Stimulated activated memory B cell treated with anti-CD40 and anti-IgM and Interleukin-4, amounts not matched to agents 10 μg/mL and 1 μg/mL and 100 μg/mL, for 72 hours (primary cell): ENCODE measurements around the gene CYP11A1.
"Not testable (repeated sequence)": the region's sequence is repeated elsewhere in the genome, so short reads cannot be mapped to it uniquely, and the experiment has no call there.

ENCODE experiments used
- ATAC-seq: fragments of 150-1000 bp; cut with Tn5 transposase; 2 replicates; pipeline ENCODE4 v1.10.0; 2021
- H3K27ac Mint-ChIP-seq: one replicate; pipeline ENCODE4 v1.8.0; 2022; ENCODE audit warnings: mild to moderate bottlenecking, mixed read lengths
- H3K27me3 Mint-ChIP-seq: one replicate; pipeline ENCODE4 v1.8.0; 2022; ENCODE audit warnings: mixed read lengths
- H3K36me3 Mint-ChIP-seq: one replicate; pipeline ENCODE4 v1.8.0; 2022; ENCODE audit warnings: mixed read lengths
- H3K4me1 Mint-ChIP-seq: one replicate; pipeline ENCODE4 v1.8.0; 2022; ENCODE audit warnings: mixed read lengths
- H3K4me3 Mint-ChIP-seq: one replicate; pipeline ENCODE4 v1.8.0; 2022; ENCODE audit warnings: mild to moderate bottlenecking, moderate library complexity, mixed read lengths
- H3K9me3 Mint-ChIP-seq: one replicate; pipeline ENCODE4 v1.8.0; 2022; ENCODE audit warnings: mixed read lengths

The CYP11A1 gene

DNA sequence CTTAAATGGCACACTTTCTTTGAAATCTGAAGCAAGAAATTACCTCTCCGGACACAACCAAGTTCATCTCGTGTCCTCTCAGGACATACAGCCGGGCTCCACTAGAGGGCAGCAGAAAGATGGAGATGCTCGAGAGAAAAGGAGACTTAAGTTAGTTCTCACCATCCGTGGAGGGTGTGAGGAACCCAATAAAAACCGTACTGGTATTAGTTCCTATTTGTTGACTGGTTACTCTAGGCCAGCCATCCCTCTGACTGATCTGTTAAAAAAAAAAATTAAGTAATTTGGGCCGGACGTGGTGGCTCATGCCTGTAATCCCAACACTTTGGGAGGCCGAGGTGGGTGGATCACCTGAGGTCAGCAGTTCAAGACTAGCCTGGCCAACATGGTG lies 7.9 kb upstream of the CYP11A1 start:
- Mint-ChIP-seq H3K27ac (peak overlapping the region; percentile 65), H3K36me3 (no peaks in the 10 kb centered on the region), H3K9me3 (no peaks in the 10 kb centered on the region), H3K27me3 (no peaks in the 10 kb centered on the region), H3K4me1 (peaks cover 50% of the 10 kb centered on the region), H3K4me3 (peak overlapping the region; percentile 72)
- ATAC-seq: peak; percentile 67

GRCh38 chr15:74374648-74375302 lies 7.3 kb upstream of the CYP11A1 start:
- Mint-ChIP-seq H3K27ac (peak overlapping the region; percentile 65), H3K27me3 (no peaks in the 10 kb centered on the region), H3K4me3 (peak overlapping the region; percentile 72), H3K4me1 (peaks cover 49% of the 10 kb centered on the region), H3K36me3 (no peaks in the 10 kb centered on the region), H3K9me3 (no peaks in the 10 kb centered on the region)
- ATAC-seq: no peak

DNA sequence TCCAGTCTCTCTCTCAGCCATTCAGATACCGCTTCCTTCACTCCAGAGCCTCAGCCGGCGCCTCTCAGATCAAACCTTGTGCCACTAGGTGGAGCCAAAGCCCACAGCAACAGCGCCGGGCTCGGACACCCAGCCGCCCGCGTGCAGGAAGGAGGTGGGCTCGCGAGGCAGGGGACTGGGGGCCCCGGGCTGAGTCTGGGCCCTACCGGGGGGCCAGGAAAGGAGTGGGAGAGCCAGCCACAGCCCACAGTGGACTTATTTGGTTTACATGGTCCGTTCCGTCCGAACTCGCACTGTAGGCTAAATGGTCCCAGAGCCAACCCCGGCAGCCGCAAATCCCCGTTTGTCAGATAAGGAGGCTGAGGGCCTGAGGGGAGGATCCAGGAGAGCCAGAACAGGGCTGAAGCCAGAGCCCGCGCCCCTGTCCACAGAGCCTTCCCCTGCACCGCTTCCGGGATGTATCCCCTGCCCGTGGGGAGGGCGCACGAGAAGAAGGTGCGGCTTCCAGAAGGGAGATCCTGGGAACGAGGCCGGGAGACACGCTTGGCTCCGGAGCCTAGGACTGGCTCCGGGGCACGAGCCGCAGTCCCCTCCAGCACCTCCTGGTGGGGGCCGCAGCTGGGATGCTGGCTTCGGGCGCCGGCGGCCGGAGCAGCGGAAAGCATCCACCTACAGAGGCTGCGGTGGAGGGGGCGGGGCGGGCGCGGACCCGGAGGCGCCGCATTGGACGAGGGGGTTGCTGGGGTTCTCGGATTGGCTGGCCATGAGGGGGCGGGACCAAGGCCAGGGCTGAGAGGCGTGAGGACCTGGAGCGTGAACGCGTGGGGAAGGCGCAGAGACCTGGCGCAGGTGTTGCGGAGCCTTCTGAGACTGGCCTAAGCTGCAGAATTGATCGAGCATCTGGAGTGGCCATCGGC lies 6.5 kb upstream of the CYP11A1 start:
- H3K4me1 Mint-ChIP-seq: peaks cover 42% of the 10 kb centered on the region
- H3K36me3 Mint-ChIP-seq: no peaks in the 10 kb centered on the region
- peak; percentile 94 for ATAC-seq
- no peaks in the 10 kb centered on the region for H3K27me3 Mint-ChIP-seq
- no peaks in the 10 kb centered on the region for H3K9me3 Mint-ChIP-seq
- H3K27ac Mint-ChIP-seq: peak overlapping the region; percentile 65
- peak overlapping the region; percentile 72 for H3K4me3 Mint-ChIP-seq

GRCh38 chr15:74373056-74373650 lies 5.7 kb upstream of the CYP11A1 start:
- Mint-ChIP-seq H3K27me3 (peaks cover 6% of the 10 kb centered on the region), H3K4me1 (peaks cover 36% of the 10 kb centered on the region), H3K9me3 (no peaks in the 10 kb centered on the region), H3K36me3 (no peaks in the 10 kb centered on the region), H3K4me3 (peak overlapping the region; percentile 72), H3K27ac (peak overlapping the region; percentile 65)
- ATAC-seq: no peak

DNA sequence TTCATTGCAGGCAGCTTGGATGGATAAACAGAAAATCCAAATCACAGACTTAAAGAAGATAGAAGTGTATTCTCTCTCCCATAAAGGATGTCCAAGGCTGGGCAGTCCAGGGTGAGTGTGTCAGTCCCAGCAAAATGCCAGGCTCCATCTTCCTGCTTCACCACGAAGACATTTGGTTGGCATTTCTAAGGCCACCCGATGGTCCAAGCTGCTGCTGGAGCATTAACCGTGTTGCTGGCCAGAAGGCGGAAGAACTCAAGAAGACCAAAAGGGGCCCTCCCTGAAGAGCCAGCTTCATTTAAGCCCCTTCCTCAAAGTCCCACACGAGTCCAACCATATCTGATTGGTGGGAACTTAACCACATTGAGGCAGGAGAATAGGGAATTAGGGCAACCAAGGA lies 3.0 kb upstream of the CYP11A1 start:
- Mint-ChIP-seq H3K4me3 (no peak overlapping the region), H3K4me1 (peaks cover 14% of the 10 kb centered on the region), H3K27me3 (peaks cover 28% of the 10 kb centered on the region), H3K9me3 (no peaks in the 10 kb centered on the region), H3K36me3 (no peaks in the 10 kb centered on the region), H3K27ac (no peak overlapping the region)
- ATAC-seq: no peak

DNA sequence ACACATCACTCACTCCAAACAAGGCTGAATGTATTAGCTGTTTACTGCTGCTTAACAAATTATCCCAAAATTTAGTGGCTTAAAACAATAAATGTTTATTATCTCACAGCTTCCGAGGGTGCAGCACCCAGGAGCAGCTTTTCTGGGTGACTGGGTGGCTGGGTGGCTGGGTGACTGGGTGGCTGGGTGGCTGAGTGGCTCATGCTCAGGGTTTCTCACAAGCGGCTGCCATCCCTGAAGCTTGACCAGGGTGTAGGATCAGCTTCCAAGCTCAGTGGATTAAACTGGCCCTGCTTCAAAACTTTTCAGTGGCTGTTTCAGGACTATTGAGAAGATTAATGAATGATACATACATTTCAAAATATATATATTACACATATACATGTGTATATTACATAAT lies 2.3 kb upstream of the CYP11A1 start:
- no peak overlapping the region for H3K4me3 Mint-ChIP-seq
- H3K27me3 Mint-ChIP-seq: peaks cover 35% of the 10 kb centered on the region

GRCh38 chr15:74369084-74369745 lies 1.8 kb upstream of the CYP11A1 start:
- Mint-ChIP-seq H3K4me3 (no peak overlapping the region), H3K4me1 (peaks cover 6% of the 10 kb centered on the region), H3K36me3 (no peaks in the 10 kb centered on the region), H3K9me3 (no peaks in the 10 kb centered on the region), H3K27me3 (peaks cover 41% of the 10 kb centered on the region), H3K27ac (no peak overlapping the region)
- ATAC-seq: no peak

More for the DNA sequence above, 2.3 kb upstream of the CYP11A1 start:
- no peak overlapping the region for H3K27ac Mint-ChIP-seq
- no peaks in the 10 kb centered on the region for H3K9me3 Mint-ChIP-seq
- peaks cover 10% of the 10 kb centered on the region for H3K4me1 Mint-ChIP-seq
- ATAC-seq: no peak
- H3K36me3 Mint-ChIP-seq: no peaks in the 10 kb centered on the region

DNA sequence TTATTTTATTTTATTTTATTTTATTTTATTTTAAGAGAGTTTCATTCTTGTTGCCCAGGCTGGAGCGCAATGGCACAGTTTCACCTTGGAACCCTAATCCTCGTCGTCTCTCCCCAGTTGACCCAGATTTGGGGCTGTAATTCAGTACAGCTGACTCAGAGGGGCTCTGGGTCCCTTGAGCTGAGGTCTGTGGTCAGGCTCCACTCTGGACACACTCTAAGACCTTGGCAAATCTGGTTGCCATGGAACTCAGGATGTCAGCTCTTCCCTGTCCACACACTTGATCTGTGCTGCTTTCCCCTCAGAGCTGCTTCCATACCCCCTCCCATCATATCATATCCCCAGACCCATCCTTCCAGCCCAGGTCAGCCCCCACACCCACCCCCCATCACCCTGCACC lies 675 bp upstream of the CYP11A1 start:
- Mint-ChIP-seq H3K36me3 (no peaks in the 10 kb centered on the region), H3K27ac (no peak overlapping the region), H3K4me3 (no peak overlapping the region), H3K9me3 (no peaks in the 10 kb centered on the region), H3K27me3 (peaks cover 42% of the 10 kb centered on the region), H3K4me1 (peaks cover 6% of the 10 kb centered on the region)
- no peak for ATAC-seq

DNA sequence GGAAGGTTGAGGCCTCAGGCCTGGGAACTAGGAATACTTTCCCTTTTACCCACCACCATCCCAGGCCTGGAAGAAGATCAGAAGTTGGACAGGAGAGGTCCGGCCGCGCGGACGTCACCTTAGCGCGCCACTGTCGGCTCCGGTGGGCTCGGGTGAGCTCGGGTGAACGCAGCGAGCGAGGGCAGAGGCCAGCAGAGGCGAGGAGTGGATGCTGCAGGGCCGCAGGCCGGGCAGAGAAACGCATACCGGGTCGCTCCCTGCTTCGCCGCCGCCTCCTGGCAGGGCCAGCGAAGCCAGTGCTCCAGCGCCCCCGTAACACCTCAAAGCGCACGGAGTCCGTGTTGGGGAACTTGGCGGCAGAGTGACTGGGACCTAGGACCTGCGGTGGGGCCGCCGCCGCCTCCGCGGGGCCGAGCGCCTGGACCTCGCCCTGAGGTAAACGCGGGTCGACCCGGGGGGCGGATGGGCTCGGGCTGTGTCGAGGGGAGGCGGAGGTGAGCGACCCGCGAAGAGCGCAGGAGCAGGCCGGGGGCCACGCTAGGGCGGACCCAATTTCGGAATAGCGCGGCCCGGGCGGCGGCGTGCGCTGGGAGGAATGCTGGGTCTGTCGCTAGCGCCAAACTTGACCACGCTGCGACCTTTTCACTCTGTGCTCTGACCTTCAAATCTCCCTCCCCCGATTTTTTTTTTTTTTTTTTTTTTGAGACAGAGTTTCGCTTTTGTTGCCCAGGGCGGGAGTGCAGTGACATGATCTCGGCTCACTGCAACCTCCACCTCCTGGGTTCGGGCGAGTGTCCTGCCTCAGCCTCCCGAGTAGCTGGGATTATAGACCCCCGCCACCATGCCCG lies 1.6 kb downstream of the CYP11A1 start:
- H3K4me1 Mint-ChIP-seq: peaks cover 6% of the 10 kb centered on the region
- peak overlapping the region; percentile 70 for H3K4me3 Mint-ChIP-seq
- peak overlapping the region; percentile 44 for H3K27ac Mint-ChIP-seq
- no peaks in the 10 kb centered on the region for H3K9me3 Mint-ChIP-seq
- H3K27me3 Mint-ChIP-seq: peaks cover 42% of the 10 kb centered on the region
- H3K36me3 Mint-ChIP-seq: no peaks in the 10 kb centered on the region
- ATAC-seq: peak; percentile 84

- ATAC-seq: no peak
- Mint-ChIP-seq H3K27me3 (peaks cover 42% of the 10 kb centered on the region), H3K36me3 (no peaks in the 10 kb centered on the region), H3K27ac (peak overlapping the region; percentile 44), H3K4me3 (peak overlapping the region; percentile 70), H3K9me3 (no peaks in the 10 kb centered on the region), H3K4me1 (peaks cover 6% of the 10 kb centered on the region)
Measured at GRCh38 chr15:74364936-74365597, 2.4 kb downstream of the CYP11A1 start.

GRCh38 chr15:74362482-74362881 lies 5.0 kb downstream of the CYP11A1 start:
- Mint-ChIP-seq H3K4me3 (no peak overlapping the region), H3K4me1 (peaks cover 6% of the 10 kb centered on the region), H3K9me3 (no peaks in the 10 kb centered on the region), H3K27ac (no peak overlapping the region), H3K36me3 (no peaks in the 10 kb centered on the region), H3K27me3 (peaks cover 31% of the 10 kb centered on the region)
- ATAC-seq: no peak

DNA sequence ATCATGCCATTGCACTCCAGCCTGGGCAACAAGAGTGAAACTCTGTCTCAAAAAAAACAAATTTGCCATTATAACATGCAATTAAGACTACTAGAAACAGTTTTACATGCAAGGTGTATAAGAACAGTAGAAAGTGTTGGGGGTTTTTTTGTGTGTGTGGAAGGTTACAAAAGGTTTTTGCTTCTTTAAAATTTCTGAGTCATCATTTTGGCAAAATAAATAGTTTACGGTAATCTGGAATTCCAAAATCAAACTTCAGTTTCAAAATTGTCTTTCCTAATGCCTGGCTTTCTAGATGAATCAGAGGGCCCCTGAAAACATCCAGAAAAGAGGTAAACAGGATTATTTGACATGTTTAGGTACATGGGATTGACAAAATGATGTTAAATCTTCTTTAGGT lies 6.6 kb downstream of the CYP11A1 start:
- not testable (repeated sequence) for H3K4me1 Mint-ChIP-seq, H3K27ac Mint-ChIP-seq, H3K36me3 Mint-ChIP-seq, H3K4me3 Mint-ChIP-seq, H3K9me3 Mint-ChIP-seq, ATAC-seq
- peaks cover 18% of the 10 kb centered on the region for H3K27me3 Mint-ChIP-seq

- H3K9me3 Mint-ChIP-seq: peaks cover 11% of the 10 kb centered on the region
Measured at GRCh38 chr15:74359376-74359775, 8.1 kb downstream of the CYP11A1 start.

DNA sequence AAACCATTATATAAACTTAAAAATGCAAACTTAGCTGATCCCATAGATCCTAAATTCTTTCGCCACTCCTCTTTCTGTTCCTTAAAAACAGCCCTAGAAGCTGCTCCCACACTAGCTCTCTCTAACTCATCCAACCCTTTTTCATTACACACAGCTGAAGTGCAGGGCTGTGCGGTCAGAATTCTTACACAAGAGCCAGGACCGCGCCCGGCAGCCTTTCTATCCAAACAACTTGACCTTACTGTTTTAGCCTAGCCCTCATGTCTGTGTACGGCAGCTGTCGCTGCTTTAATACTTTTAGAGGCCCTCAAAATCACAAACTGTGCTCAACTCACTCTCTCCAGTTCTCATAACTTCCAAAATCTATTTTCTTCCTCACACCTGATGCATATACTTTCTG lies 9.9 kb downstream of the CYP11A1 start:
- not testable (repeated sequence) for ATAC-seq, H3K4me3 Mint-ChIP-seq, H3K27ac Mint-ChIP-seq, H3K4me1 Mint-ChIP-seq
- Mint-ChIP-seq H3K36me3 (peaks cover 13% of the 10 kb centered on the region), H3K9me3 (peaks cover 14% of the 10 kb centered on the region), H3K27me3 (peaks cover 18% of the 10 kb centered on the region)

More at GRCh38 chr15:74359376-74359775, 8.1 kb downstream of the CYP11A1 start:
- Mint-ChIP-seq H3K36me3 (peaks cover 11% of the 10 kb centered on the region), H3K27me3 (peaks cover 18% of the 10 kb centered on the region)
- not testable (repeated sequence) for ATAC-seq, H3K4me3 Mint-ChIP-seq, H3K4me1 Mint-ChIP-seq, H3K27ac Mint-ChIP-seq
